GM19043 (cell line): ENCODE results near the gene SIAH3.

Source experiments
- ATAC-seq: cut with Tn5 transposase; IDR thresholded peaks from one replicate; pipeline ENCODE4 v1.9.1; 2021; ENCODE audit warnings: low read depth; ENCODE audit not compliant: unreplicated experiment

Gene SIAH3

GRCh38 chr13:45863709-45864590 lies 12.4 kb upstream of the SIAH3 start:
- ATAC-seq = no peak

- no peak for ATAC-seq
These were observed 9.8 kb upstream of the SIAH3 start for GRCh38 chr13:45861322-45861721.

GRCh38 chr13:45860240-45860639 lies 8.7 kb upstream of the SIAH3 start:
- no peak for ATAC-seq

GRCh38 chr13:45859705-45860104 lies 8.2 kb upstream of the SIAH3 start:
- no peak for ATAC-seq

- ATAC-seq = no peak
These were observed 941 bp upstream of the SIAH3 start for GRCh38 chr13:45852494-45852893.

GRCh38 chr13:45851956-45852355 lies 403 bp upstream of the SIAH3 start:
- no peak for ATAC-seq

GRCh38 chr13:45850027-45850613 lies 1.4 kb downstream of the SIAH3 start:
- no peak for ATAC-seq

GRCh38 chr13:45849408-45849807 lies 2.1 kb downstream of the SIAH3 start:
- ATAC-seq = no peak

- ATAC-seq = no peak
These were observed 3.9 kb downstream of the SIAH3 start for GRCh38 chr13:45847554-45848224.

- ATAC-seq = no peak
These were observed 4.9 kb downstream of the SIAH3 start for GRCh38 chr13:45846681-45847080.

- no peak for ATAC-seq
These were observed 13.3 kb downstream of the SIAH3 start for GRCh38 chr13:45838171-45838745.

GRCh38 chr13:45837111-45837510 lies 14.4 kb downstream of the SIAH3 start:
- no peak for ATAC-seq

GRCh38 chr13:45834411-45834994 lies 17.1 kb downstream of the SIAH3 start:
- ATAC-seq = no peak

GRCh38 chr13:45833663-45834375 lies 17.7 kb downstream of the SIAH3 start:
- no peak for ATAC-seq

GRCh38 chr13:45833242-45833641 lies 18.3 kb downstream of the SIAH3 start:
- no peak for ATAC-seq

GRCh38 chr13:45831851-45832250 lies 19.7 kb downstream of the SIAH3 start:
- ATAC-seq = no peak

GRCh38 chr13:45830121-45830520 lies 21.4 kb downstream of the SIAH3 start:
- ATAC-seq = no peak

GRCh38 chr13:45828256-45828968 lies 23.1 kb downstream of the SIAH3 start:
- ATAC-seq = no peak

- no peak for ATAC-seq
These were observed 24.2 kb downstream of the SIAH3 start for GRCh38 chr13:45827318-45827717.

- peak; percentile 59 for ATAC-seq
These were observed 24.8 kb downstream of the SIAH3 start for GRCh38 chr13:45826731-45827130.
